Stimulated activated CD8-positive, alpha-beta memory T cell treated with anti-CD3 and anti-CD28 coated beads, Interleukin-12 subunit alpha, Interleukin-12 subunit beta, amount 100 ng/mL, for 24 hours (primary cell): ENCODE results near the gene GMEB2.

Source experiments
- DNase-seq: peaks from one replicate; pipeline ENCODE4 v3.0.0-alpha.2; 2020; ENCODE audit errors: extremely low read depth

GMEB2 gene

GRCh38 chr20:63545814-63546213 is 81.1 kb downstream of the GMEB2 start:
- no peak for DNase-seq

GRCh38 chr20:63544958-63545516 is 81.9 kb downstream of the GMEB2 start:
- no peak for DNase-seq

GRCh38 chr20:63544241-63544957 is 82.5 kb downstream of the GMEB2 start:
- no peak for DNase-seq

- no peak for DNase-seq
Observed at GRCh38 chr20:63543733-63544132, 83.2 kb downstream of the GMEB2 start.

GRCh38 chr20:63543131-63543530 is 83.8 kb downstream of the GMEB2 start:
- no peak for DNase-seq

GRCh38 chr20:63542696-63543095 is 84.2 kb downstream of the GMEB2 start:
- no peak for DNase-seq

- no peak for DNase-seq
Observed at GRCh38 chr20:63542031-63542559, 84.8 kb downstream of the GMEB2 start.

GRCh38 chr20:63541371-63541770 is 85.5 kb downstream of the GMEB2 start:
- DNase-seq = no peak

GRCh38 chr20:63540417-63541186 is 86.3 kb downstream of the GMEB2 start:
- DNase-seq = no peak

GRCh38 chr20:63539441-63540370 is 87.2 kb downstream of the GMEB2 start:
- DNase-seq = no peak

GRCh38 chr20:63539092-63539430 is 87.8 kb downstream of the GMEB2 start:
- no peak for DNase-seq

GRCh38 chr20:63538204-63539091 is 88.5 kb downstream of the GMEB2 start:
- DNase-seq = no peak
